Hippocampal formation (tissue), 2 donors: ENCODE results near the gene RAB21.

Source experiments
- DNase-seq, 2 donors: peaks; one replicate each; lab custom pipeline; 2025; lab: John Stamatoyannopoulos, UW

RAB21 gene, protein sequence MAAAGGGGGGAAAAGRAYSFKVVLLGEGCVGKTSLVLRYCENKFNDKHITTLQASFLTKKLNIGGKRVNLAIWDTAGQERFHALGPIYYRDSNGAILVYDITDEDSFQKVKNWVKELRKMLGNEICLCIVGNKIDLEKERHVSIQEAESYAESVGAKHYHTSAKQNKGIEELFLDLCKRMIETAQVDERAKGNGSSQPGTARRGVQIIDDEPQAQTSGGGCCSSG

DNA sequence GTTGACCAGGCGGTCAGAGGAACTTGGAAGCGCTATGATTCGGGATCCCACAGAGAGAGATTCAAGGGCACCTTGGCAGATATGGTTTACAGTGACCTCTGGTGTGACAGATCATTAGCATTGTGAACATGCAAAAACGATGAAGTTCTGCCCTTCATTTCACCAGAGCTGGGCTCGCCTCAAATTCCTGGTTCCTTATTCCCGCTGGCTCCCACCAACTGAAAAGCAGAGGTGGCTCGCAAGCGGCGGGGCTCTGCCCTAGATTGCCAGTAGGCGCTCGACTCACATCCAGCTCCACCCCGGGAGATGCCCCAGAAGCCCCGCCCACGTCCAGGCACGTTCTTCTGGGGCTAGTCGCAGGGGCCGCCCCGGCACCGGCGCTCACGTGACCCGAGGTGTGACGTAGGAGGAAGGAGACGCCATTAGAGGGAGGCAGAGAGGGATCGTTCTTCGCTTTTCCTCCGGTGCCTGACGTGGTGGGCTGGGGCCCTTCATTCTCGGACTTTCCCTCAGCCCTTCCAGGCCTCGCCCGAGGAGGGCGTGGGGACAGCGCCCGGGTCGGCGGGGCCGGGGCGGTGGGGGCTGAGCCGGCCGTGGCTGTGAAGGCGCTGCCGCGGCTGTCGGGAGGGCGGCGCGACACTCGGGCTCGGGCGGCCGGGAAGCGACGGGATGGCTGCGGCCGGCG, at the start of gene RAB21:
RAB21 (plus strand) TSS at position 403 of the 685 bp plus-strand sequence; CDS start at position 670, 267 bp downstream.
- peak; percentile 96 to 98 for DNase-seq

DNA sequence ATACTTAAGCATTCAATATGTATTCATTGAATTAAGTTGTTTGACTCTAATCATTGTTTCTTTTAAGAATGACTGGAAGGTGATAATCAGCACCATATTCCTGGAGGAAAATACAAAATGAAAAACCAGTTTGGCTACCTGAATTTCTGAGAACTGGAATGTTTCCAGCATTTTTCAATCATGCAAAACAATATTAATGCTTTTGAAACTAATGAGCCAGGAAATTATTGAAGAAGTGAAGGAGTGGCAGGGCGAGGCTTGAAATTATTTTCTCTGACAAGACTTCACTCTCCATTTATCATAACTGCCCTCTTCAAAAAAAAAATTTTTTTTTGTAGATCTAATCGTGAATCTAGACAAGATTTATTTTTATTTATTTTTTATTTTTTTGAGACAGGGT, 49.7 kb upstream of the RAB21 start:
- no peak for DNase-seq

DNA sequence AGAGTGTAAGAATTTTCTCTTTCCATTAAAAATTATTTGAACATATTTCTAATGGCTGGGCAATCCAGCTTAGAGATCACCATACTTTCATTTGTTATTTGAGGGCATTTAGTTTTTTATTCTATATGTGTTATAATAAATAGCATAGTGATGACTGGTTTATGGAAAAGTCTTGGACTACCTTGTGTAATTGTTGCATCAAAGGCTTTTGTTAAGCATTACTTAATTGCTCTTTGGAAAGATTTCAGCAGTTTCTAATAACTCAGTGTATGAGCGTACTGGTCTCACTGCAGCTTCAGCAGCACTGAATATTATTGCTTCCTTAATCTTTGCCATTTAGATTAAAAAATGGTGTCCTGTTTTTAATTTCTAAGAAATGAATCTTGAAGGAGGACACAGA, 46.0 kb upstream of the RAB21 start:
- DNase-seq = no peak

DNA sequence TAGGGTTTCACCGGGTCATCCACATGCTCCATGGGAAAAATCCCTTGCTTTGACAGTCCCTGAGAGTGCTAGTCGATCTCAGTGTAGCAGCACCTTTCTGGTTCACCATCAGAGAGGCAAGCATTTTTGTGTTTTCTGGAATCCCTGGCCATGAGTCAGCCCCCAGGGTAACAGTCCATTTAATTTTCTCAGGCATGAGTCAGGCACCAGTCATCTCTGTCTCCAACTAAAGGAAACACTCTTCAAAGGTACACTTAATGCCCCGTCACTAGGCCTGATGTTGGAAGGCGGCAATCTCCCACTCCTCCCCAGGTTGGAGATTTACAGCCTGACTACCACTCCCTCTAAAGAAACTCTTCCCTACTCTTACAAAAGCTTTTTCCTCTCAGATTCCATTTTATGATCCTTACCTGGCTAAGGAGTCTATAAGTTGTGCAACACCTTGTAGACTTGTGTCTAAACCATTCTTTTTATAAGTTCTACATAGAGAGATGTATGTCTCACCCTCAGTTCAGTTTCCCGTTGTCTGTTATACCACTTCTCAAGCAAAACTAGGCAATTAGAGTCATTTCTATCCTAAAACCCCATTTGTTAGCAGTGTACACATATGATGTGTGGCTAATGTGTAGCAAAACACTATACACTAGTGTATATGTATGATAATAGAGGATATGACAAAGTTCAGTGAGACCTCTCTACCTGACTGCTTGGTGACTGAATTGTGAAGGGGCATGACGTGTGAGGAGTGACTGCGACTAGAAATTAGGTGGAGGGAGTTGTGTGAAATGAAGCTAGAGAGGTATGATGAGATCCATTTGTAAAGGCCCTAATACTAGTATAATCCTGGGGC, 44.2 kb upstream of the RAB21 start:
- no peak for DNase-seq

DNA sequence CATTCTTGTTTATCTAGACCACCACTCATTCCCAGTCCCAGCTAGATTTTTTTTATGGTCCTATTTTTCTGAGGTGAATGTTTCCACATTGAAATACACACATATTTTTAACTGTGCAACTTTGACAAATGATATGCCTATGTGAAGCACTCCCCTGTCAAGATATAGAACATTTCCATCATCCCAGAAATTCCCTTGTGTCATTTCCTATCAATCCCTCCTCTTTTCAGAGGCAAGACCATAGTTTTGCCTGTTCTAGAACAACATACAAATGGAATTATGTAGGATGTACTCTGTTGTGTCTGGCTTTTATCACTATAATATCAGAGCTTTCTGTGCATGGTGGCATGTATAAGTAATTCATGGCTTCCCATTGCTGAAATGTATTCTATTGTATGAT, 36.1 kb upstream of the RAB21 start:
- no peak for DNase-seq

DNA sequence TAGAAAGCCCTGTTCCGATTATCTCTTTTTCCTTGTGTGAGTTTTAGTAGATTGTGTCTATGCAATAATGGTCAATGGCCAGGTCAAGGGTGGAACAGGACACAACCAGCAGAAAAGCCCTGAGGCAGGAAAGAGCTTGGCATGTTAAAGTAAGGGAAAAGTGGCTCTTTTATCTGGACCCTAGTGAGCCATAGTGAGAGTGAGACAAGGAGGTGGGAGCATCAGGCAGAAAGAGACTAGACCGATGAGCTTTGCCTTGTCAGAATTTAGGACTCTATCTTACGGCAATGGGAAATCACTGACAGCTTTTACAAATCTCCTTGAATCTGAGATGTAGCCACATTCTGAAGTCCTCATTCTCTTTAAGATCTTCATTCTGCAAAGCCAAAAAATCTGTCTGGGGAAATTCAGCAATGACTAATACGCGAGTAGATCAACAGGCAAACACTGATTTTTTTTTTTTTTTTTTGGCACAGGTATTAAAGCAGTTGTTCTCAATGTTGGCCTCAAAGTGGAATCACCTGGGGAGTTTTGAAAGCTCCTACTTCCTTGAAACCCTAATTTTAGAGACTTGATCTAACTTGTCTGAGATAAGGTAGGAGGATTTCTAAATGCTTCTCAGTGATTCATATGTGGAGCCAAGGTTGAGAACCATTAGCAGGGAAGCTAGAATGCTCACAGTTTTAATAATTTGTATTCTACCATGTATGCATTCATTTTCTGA, 34.9 kb upstream of the RAB21 start:
- no peak for DNase-seq

DNA sequence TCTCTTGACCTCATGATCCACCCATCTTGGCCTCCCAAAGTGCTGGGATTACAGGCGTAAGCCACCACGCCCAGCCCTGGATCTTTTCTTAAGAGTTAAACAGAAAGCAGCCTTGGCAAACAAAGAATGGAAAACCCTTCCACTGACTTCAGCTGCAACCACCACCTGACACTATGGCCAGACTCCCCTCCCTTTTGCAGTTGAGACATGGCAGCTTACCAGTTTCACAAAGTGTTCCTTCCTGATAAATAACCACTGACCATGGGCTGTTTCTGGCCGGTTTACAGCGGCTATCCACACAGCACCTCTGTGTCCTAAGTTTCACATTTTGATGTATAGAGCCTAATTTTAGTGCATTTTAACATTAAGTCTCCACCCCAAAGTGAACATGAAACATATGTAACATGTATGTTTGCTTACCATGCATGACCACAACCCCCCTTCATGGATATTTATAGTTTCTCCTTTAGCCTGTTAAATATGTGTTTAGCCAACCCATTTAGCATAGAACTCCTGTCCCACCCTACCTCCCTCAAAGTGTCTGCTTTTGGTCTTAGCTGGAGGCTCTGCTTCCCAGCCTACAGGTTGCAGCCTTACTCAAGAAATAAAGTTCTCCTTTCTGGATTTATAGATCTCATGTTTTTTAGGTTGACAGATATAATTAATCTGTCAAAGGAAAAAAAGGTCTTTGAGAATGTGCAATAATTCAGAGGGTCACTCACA, 32.7 kb upstream of the RAB21 start:
- DNase-seq = no peak

DNA sequence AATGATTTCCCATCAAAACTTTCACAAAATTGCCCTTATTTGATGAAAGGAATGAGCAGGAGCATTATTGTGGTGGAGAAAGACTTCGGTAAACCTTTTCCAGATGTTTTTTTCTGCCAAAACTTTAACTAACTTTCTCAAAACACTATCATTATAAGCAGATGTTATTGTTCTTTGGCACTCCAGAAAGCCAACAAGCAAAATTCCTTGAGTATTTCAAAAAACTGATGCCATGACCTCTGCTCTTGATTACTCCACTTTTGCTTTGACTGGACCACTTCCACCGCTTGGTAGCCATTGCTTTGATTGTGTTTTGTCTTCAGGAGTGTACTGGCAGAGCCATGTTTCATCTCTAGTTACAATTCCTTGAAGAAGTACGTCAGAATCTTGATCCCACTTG, 29.7 kb upstream of the RAB21 start:
- no peak for DNase-seq

DNA sequence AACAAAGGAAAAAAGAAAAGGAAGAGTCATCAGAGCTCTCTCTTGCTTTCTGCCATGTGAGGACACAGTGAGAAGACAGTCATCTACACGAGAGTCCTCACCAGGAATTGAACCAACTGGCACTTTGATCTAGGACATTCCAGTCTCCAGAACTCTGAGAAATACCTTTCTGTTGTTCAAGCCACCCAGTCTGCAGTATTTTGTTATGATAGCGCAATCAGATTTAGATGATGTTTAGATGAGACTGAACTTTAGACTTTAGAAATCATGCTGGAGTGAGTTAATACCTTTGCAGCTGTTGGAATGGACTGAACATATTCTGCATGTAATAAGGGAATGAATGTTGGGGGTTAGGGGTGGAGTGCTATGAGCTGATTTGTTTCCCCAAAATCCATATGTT, 28.1 kb upstream of the RAB21 start:
- DNase-seq = no peak

DNA sequence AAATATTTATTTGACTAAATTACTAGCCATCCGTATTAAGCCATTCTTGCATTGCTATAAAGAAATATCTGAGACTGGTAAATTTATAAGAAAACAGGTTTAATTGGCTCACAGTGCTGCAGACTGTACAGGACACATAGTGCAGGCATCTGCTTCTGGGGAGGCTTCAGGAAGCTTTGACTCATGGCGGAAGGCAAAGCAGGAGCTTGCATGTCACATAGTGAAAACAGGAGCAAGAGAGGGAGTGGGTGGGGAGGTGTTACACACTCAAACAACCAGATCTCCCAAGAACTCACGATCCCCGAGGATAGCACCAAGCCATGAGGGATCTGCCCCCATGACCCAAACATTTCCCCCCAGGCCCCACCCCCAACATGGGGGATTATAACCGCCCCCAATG, 26.7 kb upstream of the RAB21 start:
- DNase-seq = no peak

DNA sequence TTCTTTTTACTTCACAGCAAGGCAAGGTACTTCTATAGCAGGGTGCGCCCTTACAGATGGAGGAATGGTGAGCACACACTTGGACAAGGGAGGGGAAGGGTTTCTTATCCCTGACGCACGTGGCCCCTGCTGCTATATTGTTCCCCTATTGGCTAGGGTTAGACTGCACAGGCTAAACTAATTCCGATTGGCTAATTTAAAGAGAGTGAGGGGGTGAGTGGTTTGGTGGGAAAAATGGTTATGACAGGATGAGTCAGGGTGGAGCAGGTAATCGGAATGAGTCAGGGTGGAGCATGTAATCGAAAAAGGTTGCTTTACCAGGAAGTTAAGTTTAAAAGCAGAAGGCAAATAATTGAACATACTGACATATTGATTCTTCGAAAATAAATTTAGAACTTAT, 23.7 kb upstream of the RAB21 start:
- DNase-seq = no peak

DNA sequence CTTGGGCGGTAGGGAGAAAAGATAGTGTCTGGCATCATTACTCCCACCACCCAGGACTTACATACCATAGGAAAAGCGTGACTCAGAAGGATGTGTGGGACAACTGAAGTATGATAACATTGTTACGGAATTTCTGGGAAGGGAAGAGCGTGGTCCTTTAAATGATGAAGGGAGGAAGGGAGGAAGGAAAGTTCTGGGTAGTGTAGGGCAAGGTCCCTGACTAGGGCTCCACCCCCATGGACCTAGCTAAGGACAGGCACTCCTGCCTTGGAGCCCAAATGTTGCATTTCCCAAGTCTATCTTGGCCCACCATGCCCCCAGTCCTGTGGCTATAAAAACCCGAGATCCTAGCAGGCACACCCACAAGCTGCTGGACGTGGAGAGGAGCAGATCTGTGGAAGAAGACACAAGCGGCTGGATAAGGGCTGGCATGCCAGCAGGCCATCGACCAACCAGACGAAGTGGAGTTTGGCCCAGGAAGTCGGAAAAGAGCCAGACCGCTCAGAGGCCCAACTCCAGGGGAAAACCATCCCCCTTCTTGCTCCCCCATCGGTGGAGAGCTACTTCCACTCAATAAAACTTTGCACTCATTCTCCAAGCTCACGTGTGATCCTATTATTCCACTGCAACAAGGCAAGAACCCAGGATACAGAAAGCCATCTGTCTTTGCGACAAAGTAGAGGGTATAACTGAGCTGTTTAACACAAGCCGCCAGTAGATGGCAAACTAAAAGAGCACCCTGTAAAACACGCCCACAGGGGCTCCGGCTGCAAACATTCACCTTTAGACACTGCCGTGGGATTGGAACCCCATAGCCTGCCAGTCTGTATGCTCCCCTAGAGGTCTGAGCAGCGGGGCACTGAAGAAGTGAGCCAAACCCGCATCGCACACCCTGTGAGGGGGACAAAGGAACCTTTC, 23.0 kb upstream of the RAB21 start:
- DNase-seq = no peak

DNA sequence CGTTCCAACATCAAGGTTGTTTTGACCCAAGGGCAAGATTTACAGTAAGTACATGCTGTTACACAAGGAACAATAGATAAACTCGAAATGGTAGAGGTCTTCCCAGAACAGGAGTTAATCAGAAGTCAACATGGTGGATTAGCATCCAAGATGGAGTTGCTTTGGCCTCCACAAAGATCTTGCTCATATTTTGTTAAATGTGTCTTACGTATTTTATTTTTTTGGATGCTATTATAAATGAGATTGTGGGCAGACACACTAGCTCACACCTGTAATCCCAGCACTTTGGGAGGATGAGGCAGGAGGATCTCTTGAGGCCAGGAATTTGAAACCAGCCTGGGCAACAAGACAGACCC, 22.3 kb upstream of the RAB21 start:
- no peak for DNase-seq

DNA sequence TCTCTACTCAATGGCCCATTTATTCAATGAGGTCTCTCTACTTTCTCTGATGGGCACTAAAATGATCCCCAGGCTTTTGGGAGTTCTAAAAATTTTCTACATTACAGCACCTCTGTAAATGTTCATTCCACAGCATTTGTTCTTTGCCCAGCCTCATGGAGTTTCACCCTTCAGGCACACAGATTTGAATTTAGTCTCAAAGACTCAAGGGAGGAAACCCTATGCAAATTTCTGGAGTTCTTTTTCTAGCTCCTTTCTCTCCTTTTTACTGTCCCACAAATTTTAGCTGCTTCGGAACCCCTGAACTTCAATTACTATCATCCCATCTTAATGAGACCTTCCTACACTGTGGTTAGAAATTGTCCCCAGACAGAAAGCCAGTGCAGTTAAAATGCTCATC, 17.5 kb upstream of the RAB21 start:
- no peak for DNase-seq

DNA sequence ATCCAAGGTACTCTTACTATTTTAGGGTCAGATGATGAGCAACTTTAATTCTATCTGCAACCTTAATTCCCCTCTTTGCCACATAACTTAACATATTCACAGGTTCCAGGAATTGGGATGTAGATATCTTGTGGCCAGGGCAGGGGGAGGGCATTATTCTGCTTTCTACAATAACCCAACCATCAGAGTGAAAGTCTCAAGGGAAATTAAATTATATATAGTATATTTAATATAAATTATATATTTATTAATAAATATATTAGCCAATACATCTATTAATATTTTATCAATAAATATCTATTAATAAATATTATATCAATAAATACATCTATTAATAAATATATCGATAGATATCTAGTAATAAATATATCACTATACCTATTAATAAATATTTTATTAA, 11.7 kb upstream of the RAB21 start:
- no peak for DNase-seq

DNA sequence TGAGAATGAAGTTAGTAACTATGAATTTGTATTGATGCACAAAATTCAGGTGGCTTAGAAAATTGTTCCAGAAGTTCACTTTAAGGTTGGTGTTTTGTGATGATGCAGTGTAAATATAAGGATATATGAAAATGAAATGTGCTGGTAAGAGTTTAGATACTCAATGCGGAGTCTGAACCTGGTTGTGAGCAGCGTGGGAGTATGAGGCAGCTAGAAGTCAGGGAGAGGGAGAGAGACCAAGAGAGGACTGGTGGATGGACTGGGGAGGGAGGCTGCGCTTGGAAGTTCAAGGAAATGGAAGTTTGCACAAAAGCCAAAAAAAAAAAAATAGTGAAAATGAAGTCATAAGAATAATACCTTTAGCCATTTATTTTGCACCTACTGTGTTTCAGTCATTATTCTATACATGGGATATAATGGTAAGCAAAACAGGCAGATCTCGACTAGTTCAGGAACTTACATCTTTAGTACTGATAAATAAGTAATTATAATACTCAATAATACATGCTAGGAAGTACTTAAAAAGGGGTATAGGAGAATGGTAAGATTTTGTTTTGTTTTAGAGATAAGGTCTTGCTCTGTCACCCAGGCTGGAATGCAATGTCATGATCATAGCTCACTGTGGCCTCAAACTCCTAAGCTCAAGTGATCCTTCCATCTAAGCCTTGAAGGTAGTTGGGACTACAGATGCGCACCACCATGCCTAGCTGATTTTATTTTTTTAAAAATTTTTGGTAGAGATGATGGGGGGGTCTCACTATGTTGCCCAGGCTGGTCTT, 10.0 kb upstream of the RAB21 start:
- DNase-seq = no peak

DNA sequence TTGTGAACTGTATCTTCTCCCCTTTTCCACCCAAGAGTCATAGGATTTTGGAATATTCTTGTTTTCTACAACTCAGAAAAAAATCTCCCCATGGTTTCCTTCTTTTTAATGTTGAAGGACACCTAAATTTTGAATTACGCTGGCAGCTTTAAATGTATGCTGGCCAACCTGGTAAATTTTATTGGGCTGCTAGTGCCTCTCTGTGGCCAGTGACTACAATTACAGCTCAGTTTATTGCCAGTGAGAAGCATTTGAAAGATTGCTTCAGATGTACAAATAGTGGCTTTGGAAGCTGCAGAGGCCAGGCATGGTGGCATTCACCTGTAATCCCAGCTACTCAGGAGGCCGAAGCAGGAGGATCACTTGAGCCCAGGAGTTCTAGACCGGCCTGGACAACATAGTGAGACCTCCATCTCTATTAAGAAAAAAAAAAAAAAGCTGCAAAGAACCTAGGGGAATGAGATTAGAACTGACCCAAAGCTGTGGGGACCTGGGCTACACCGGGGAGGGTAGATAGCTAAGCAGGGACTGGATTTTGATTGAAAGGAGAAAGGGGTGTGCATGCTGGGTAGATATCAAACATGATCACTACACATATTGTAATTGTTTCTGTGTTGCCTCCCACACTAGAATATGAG, 7.6 kb upstream of the RAB21 start:
- peak; percentile 26 to 70 for DNase-seq

DNA sequence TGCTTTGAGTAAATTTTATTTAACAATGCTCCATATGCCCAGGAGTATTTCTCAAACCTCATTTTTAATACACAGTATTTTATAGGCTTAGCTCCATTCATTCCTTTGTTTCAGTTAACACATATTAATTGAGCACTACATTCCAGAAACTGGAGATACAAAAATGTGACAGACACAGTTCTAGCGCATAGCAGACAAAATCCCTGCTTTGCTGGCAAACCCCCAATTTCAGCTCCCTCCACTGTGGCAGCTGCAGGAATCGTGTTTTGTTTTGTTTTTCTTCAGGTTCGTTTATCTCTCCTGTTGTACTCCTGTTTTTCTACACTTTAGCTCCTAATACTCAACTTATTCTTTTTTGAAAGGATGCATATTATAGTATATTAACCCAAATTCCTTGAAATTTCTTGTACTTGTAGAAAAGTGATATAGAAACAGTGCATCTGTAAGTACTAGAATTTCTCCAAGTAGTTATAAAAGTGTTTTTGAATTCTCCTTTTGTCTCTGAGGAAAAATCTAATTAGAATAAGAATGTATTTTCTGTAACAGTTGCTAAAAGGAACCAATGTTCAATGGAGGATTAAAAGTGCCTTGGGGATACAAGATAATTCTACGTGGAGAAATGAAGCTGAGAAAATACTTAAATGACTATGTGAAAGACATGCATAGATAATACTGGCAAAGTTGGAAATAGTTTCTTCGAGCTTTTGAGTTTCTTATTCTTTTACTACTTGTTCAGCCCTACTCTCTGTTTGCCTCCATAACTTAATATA, 6.4 kb upstream of the RAB21 start:
- DNase-seq = no peak

DNA sequence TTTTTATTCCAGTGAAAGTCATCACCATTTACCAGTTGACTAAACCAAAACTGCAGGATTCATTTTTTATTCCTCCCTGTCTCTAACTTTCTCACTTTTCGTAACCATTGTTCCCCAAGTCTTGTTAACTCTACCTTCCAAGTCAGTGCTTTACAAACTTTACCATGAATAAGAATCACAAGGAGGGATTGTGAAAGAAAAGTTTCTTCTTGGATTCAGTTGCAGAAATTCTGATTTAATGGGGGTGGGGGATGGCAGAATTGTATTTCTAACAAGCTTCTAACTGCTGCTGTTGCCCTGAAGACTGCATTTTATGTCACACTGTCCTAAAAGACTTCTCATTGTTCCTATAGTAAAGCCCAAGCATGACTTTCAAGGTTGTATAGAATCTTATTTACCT, 5.0 kb upstream of the RAB21 start:
- DNase-seq = no peak
